AG04450 (cell line): ENCODE measurements around the gene RGL4. TPM values are rescaled to one million over a fixed set of nuclear protein-coding genes. Genes with fewer than 3 reads are reported as not detected.
"Not testable (repeated sequence)": the region's sequence is repeated elsewhere in the genome, so short reads cannot be mapped to it uniquely, and the experiment has no call there.

Experiments
- CTCF ChIA-PET: fragments of 300-600, 350-600 bp; formaldehyde crosslinking; extraction: SDS; loops from one replicate; lab custom pipeline; 2022; ENCODE audit warnings: antibody characterized with exemption, inconsistent platforms; lab: Charles Lee
- POLR2A ChIA-PET: fragments of 350-600 bp; formaldehyde crosslinking; extraction: SDS; loops from one replicate; lab custom pipeline; 2021; ENCODE audit warnings: antibody characterized with exemption, inconsistent platforms; lab: Yijun Ruan, JAX
- DNase-seq: peaks from one replicate; pipeline ENCODE4 v3.0.0-alpha.2; 2011; ENCODE audit warnings: low read depth, low spot score
- H3K27ac ChIP-seq: one replicate; pipeline ENCODE4 v1.5.1; 2012; ENCODE audit warnings: low read depth, low read length, control low read depth
- H3K27me3 ChIP-seq: one replicate; pipeline ENCODE4 v1.6.0; 2012; ENCODE audit warnings: low read length; ENCODE audit not compliant: control insufficient read depth, insufficient read depth
- H3K4me3 ChIP-seq: 2 replicates; pipeline ENCODE4 v1.5.1; 2011; ENCODE audit warnings: mild to moderate bottlenecking, low read depth, low read length, control low read depth
- H3K9me3 ChIP-seq: 2 replicates; pipeline ENCODE4 v1.5.1; 2012; ENCODE audit warnings: low read length; ENCODE audit not compliant: control insufficient read depth, insufficient read depth
- CTCF ChIP-seq: IDR thresholded peaks from 2 replicates; pipeline ENCODE4 v1.5.1; 2011; ENCODE audit warnings: low read depth, low read length, control low read depth, inconsistent platforms
- polyA plus RNA-seq: library from polyadenylated mRNA; depleted of rRNA; stranded (reverse); fragments of >200 nt; gene quantifications from 2 replicates; pipeline ENCODE4 v1.2.3, GENCODE V29; 2011

The RGL4 gene
- polyA plus RNA-seq, 1 experiment: not detected

- ChIA-PET CTCF (no interaction called here), POLR2A (no interaction called here)
- DNase-seq: no peak
- no peak overlapping the region for H3K27ac ChIP-seq
- H3K4me3 ChIP-seq: no peak overlapping the region
- no peak for TF ChIP-seq CTCF
- H3K9me3 ChIP-seq: no peaks in the 10 kb centered on the region; the same call in 1 of the 2 replicates
- no peaks in the 10 kb centered on the region for H3K27me3 ChIP-seq
These were observed 38.1 kb upstream of the RGL4 start for GRCh38 chr22:23652711-23653110.

DNA sequence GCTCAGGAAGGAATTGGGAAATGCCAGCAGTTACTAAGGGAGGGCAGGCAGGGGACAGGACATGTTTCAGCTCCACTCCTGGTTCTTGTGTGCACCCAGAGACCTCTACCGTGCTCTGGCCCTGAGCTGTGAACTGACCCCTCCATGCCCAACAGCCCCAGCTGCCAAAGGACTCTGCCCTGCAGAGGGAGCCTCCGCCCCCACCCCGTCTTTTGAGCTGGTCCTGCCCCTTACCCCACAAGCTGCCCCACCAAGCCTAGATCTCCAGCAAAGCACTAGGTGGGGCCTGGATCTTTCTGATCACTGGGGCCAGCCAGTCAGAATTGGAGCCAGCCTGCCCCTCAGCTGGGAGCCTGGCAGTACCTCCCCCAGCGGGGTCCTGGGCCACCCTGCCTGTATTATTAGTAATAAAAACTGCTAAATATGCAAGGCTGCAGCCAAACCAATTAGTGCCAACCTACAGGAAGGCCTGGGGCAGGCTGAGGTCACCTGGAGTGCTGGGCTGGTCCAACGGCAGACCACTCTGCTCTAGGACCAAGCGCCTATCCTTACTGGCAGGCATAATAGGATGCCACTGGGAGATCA, 34.8 kb upstream of the RGL4 start:
- no peak for TF ChIP-seq CTCF
- H3K4me3 ChIP-seq: no peak overlapping the region
- ChIA-PET POLR2A (interaction anchor here (0.6 kb wide), 1 partner anchor 115 kb away, joined by 4 read pairs; no protein-coding TSS in a partner anchor), CTCF (no interaction called here)
- no peaks in the 10 kb centered on the region for H3K27me3 ChIP-seq
- no peaks in the 10 kb centered on the region for H3K9me3 ChIP-seq
- H3K27ac ChIP-seq: no peak overlapping the region
- DNase-seq: no peak

DNA sequence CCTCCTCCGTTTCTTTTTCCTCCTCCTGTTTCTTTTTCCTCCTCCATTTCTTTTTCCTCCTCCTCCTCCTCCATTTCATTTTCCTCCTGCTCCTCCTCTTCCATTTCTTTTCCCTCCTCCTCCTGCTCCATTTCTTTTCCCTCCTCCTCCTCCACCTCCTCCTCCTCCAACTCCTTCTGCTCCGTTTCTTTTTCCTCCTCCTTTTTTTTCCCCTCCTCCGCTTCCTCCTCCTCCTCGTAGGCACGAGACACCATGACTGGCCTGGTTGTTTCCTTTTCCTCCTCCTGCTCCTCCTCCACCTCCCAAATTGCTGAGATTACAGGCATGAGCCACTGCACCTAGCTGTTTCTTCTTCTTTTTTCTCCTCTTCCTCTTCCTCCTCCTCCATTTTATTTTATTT, 33.1 kb upstream of the RGL4 start:
- no peak for DNase-seq
- CTCF ChIA-PET: no interaction called here

DNA sequence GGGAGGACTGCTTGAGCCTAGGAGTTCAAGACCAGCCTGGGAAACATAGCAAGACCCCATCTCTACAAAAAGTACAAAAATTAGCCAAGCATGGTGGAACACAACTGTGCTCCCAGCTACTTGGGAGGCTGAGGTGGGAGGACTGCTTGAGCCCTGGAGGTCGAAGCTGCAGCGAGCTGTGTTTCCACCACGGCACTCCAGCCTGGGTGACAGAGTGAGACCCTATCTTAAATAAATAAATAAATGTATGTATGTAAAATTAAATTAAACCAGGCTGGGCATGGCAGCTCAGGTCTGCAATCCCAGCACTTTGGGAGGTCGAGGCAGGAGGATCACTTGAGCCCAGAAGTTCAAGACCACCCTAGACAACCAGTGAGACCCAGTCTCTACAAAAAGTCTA, 30.4 kb upstream of the RGL4 start:
- POLR2A ChIA-PET, CTCF ChIA-PET, H3K4me3 ChIP-seq, H3K27ac ChIP-seq, DNase-seq, H3K27me3 ChIP-seq: not testable (repeated sequence)
- peaks cover 11% of the 10 kb centered on the region for H3K9me3 ChIP-seq

More for the DNA sequence above, 33.1 kb upstream of the RGL4 start:
- Histone ChIP-seq H3K27me3 (no peaks in the 10 kb centered on the region), H3K9me3 (peaks cover 2% of the 10 kb centered on the region; the same call in 1 of the 2 replicates), H3K27ac (no peak overlapping the region), H3K4me3 (no peak overlapping the region)
- POLR2A ChIA-PET: no interaction called here
- TF ChIP-seq CTCF: no peak

GRCh38 chr22:23670378-23671295, 20.2 kb upstream of the RGL4 start:
- TF ChIP-seq CTCF: no peak
- H3K27ac ChIP-seq: no peak overlapping the region
- CTCF ChIA-PET: no interaction called here
- no peaks in the 10 kb centered on the region for H3K27me3 ChIP-seq
- no peak for DNase-seq
- H3K9me3 ChIP-seq: no peaks in the 10 kb centered on the region
- H3K4me3 ChIP-seq: no peak overlapping the region
- POLR2A ChIA-PET: no interaction called here

- H3K4me3 ChIP-seq, H3K9me3 ChIP-seq, DNase-seq, CTCF ChIA-PET, H3K27ac ChIP-seq, H3K27me3 ChIP-seq, POLR2A ChIA-PET: not testable (repeated sequence)
These were observed 19.4 kb upstream of the RGL4 start for GRCh38 chr22:23671387-23671786.

DNA sequence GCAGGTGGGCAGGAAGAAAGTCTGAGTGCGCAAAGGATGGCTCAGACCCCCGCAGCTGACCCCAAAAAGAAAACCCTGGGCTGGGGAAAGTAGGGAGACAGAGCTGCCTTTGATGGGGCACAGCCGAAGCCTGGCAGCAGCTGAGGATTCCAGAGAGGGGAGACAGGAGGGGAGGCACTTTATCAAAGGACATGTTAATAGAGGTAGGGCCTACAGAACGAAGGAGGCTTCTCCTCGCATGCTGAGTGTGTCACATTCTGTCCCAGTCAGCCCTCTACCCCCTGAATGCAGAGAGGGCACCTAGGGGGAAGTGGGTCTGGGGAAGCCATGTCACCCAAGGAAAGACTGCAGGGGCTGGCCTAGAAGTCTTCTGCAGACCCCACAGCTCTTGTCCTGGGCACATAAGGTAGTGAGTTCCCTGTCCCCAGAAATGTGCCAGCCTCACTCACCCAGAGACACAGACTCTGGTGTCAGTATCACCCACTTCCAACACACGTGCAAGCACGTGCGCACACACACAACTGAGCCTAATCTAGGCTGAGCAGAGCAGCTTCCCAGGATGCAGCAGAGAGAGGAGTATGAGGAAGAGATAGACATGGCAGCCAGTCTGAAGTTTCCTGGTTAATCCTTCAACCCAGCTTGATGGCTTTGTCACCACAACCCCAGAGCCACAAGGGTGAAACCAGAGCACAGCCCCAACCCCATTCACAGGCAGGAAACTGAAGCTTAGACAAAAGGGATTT, 18.3 kb upstream of the RGL4 start:
- H3K27me3 ChIP-seq, H3K27ac ChIP-seq, CTCF ChIA-PET, POLR2A ChIA-PET, H3K4me3 ChIP-seq, H3K9me3 ChIP-seq, DNase-seq: not testable (repeated sequence)
